ENCODE measurements around the gene PSMG3.

PSMG3 gene

DNA sequence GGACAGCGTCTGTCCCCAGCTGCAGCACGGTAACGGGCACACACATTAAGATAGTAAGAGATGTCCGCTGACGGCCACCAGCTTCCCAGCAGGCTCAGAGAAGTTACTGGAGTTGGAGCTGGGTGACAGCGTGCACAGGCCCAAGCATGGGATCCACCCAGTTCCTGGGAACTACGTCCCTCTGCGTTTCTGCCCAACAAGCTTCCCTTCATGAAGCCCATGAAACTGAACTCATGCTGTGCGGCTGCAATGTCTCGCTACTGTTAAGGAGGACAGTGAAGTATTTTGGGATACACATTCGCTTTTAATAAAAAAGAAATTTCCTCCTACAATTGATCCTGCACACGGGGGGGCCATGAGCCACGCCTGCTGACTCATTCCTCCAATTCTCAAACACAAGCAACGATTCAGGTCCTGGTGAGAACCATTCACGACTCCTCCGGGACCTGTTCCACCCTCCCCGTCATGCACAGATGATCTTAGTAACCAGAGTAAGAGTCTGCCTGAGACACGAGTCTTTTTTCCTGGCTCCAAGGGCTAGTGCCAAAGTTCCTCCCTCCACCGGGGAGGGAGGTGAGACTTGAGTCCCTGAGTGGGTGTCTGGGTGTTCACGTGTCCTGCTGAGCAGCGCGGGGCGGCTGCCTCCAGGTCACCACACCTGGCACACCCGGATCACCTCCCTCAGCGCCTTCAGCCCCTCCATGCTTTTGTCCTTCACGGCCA lies 2.6 kb downstream of the PSMG3 start:
- DNase-seq (ENCODE audit: low spot score) = no peak

DNA sequence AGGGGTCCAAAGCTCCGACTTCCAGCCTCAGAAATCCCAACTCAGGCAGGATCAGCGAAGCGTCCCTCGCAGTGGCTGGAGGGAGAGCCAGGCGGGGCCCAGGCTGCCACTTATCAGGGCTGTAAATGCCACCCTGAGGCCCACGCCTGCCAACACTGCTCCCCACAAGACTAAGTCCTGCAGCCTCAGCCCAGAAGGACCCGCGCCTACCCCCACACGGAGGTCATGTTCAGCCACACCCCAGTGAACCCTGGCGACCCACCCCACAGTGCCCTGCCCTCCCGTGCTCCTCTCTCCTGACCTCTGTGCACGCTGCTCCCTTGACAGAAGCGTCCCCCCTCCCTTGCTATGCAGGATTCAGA lies 3.2 kb downstream of the PSMG3 start:
- TF ChIP-seq, protein P1, sequence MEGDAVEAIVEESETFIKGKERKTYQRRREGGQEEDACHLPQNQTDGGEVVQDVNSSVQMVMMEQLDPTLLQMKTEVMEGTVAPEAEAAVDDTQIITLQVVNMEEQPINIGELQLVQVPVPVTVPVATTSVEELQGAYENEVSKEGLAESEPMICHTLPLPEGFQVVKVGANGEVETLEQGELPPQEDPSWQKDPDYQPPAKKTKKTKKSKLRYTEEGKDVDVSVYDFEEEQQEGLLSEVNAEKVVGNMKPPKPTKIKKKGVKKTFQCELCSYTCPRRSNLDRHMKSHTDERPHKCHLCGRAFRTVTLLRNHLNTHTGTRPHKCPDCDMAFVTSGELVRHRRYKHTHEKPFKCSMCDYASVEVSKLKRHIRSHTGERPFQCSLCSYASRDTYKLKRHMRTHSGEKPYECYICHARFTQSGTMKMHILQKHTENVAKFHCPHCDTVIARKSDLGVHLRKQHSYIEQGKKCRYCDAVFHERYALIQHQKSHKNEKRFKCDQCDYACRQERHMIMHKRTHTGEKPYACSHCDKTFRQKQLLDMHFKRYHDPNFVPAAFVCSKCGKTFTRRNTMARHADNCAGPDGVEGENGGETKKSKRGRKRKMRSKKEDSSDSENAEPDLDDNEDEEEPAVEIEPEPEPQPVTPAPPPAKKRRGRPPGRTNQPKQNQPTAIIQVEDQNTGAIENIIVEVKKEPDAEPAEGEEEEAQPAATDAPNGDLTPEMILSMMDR (IDR thresholded peaks at IDR 0.05; ENCODE audit: extremely low read depth, missing control alignments) = no peak
- no peak for DNase-seq (ENCODE audit: low spot score)

More for the DNA sequence above, 2.6 kb downstream of the PSMG3 start:
- TF ChIP-seq, protein P1 (IDR thresholded peaks at IDR 0.05; ENCODE audit: extremely low read depth, missing control alignments) = no peak

DNA sequence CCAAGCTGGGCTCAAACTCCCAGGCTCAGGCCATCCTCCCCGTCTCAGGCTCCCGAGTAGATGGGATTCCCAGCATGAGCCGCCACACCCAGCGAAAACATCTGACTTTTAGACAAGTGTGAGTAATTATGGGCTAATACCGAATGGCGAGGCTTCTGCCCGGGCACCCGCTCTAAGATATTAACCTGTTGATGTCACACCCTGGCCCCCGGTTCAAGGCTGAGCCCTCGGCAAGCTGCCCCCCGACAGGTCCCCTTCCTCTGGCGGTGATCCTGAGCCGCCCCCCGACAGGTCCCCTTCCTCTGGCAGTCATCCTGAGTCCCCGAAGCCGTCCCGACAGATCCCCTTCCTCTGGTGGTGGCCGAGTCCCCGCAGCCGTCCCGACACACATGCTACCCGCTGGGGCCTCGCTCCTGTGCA lies 5.2 kb downstream of the PSMG3 start:
- DNase-seq (ENCODE audit: low spot score) = no peak
- TF ChIP-seq, protein P1 (IDR thresholded peaks at IDR 0.05; ENCODE audit: extremely low read depth, missing control alignments) = no peak

DNA sequence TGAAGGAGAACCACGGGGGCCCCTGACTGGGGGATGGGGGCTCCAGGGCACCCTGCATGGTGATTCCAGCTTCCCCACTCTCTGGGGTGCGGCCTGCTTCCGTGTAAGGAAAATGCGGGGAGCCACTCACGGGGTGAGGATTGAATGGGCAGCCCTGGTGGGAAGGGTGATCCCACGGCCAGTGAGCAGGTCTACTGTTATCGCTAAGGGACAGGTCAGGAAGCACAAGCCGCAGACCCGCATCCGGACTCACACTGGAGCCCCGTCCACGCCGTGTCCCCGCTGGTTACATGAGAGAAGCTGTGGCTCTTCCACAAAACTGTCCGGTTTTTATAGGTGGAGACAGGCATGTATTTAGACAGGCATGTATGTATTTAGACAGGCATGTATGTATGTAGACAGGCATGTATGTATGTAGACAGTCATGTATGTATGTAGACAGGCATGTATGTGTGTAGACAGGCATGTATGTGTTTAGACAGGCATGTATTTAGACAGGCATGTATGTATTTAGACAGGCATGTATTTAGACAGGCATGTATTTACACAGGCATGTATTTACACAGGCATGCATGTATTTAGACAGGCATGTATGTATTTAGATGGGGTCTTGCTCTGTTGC lies 5.7 kb downstream of the PSMG3 start:
- no peak for DNase-seq (ENCODE audit: low spot score)
- TF ChIP-seq, protein P1 (IDR thresholded peaks at IDR 0.05; ENCODE audit: extremely low read depth, missing control alignments) = no peak

DNA sequence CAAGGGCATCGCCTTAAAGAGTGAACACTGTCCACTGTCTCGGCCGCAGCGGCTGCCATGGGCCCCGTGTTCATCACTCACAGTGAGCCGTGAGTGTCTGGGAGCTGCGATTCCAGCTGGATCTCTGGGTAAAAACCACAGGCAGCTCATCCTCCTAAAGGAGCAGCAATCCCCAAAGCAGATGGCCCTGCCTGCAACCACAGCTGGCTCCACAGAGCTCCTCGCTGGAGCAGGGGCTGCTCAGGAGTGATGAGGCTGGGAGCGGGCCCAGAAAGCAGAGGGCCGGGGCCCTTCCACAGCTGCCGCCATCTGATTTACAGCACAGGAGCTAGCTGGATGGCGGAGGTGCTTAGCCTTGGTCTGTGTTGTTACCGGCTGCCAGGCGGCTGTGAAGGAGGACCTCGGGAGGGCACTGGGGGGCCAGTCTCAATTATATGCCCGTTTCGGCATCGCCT lies 7.2 kb downstream of the PSMG3 start:
- TF ChIP-seq, protein P1 (IDR thresholded peaks at IDR 0.05; ENCODE audit: extremely low read depth, missing control alignments) = no peak
- no peak for DNase-seq (ENCODE audit: low spot score)

DNA sequence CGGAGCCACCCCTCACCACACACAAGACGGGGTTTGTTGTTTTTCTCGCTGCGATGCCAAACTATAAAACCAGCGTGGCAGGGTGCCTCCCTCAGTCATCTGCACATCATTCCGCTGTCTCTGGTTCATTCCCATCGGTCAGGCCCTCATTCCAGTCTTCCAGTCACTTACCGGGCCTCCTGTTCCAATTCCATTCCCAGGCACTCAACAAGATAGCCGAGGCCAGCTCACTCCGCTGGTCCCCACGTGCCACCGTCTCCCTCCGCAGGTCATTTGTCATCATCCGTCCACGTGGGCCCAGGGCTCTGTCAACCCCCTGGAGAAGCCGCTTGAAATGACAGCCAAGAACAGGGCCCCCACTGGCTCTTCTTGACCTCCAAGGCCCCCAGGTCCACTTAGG lies 7.7 kb downstream of the PSMG3 start:
- TF ChIP-seq, protein P1 (IDR thresholded peaks at IDR 0.05; ENCODE audit: extremely low read depth, missing control alignments) = no peak
- DNase-seq (ENCODE audit: low spot score) = no peak

All from GM20000 (cell line).